ENCODE data around the gene PIGL. TPM values are rescaled to one million over a fixed set of nuclear protein-coding genes. Genes with fewer than 3 reads are reported as not detected.

Gene PIGL
- total RNA-seq, 3 donors from 2014 or later, result 54.6 to 76.2 (median 68.8) TPM

DNA sequence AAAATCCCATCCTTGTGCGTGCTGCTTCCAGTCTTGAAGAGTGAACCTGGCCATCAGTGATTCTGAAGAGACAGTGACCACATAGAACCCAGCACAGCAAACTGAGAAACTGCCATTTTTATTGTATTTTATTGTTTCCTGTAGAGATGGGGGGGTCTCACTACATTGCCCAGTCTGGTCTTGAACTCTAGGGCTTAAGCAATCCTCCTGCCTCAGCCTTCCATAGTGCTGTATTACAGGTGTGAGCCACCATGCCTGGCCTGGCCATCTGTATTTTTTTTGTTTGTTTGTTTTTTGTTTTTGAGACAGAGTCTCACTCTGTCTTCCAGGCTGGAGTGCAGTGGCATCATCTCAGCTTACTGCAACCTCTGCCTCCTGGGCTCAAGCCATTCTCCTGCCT is 122.4 kb downstream of the PIGL start:
- Histone ChIP-seq H3K27ac (no peak overlapping the region), H3K9me3 (no peaks in the 10 kb centered on the region), H3K4me1 (no peaks in the 10 kb centered on the region), H3K4me3 (no peak overlapping the region), H3K27me3 (no peaks in the 10 kb centered on the region), H3K36me3 (peaks cover 6% of the 10 kb centered on the region)
- TF ChIP-seq CTCF (IDR thresholded peaks at IDR 0.05), result no peak
- TF ChIP-seq POLR2AphosphoS5 (IDR thresholded peaks at IDR 0.05), result no peak
- no peak for TF ChIP-seq POLR2A (IDR thresholded peaks at IDR 0.05)
- DNase-seq (ENCODE audit: low spot score in 2 of 2), result no peak
- intact Hi-C loops (cut with DNase I; ENCODE audit: low total_unique reads), result no loop called here

DNA sequence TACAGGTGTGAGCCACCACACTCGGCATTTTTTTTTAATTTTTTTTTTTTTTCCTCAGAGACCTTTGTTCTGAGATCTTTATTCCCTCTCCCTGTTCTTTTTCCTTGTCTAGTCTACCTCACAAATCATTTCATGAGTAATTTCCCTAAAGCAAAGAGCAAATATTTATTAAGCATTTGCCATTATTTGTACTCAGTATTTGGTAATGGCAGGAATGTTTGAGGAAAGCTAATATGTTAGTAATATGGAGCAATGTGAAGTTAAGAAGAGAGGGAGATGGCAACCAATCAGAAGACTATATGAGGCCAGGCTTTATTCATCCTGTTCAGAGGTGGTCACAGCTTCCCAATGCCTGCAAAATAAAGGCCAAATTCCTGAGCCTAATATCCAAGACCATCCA is 122.9 kb downstream of the PIGL start:
- no peaks in the 10 kb centered on the region for H3K27me3 ChIP-seq
- no peaks in the 10 kb centered on the region for H3K4me1 ChIP-seq
- no peak for DNase-seq (ENCODE audit: low spot score in 2 of 2)
- peaks cover 6% of the 10 kb centered on the region for H3K36me3 ChIP-seq
- no peak overlapping the region for H3K4me3 ChIP-seq
- TF ChIP-seq POLR2A (IDR thresholded peaks at IDR 0.05) (no peak), POLR2AphosphoS5 (IDR thresholded peaks at IDR 0.05) (no peak), CTCF (IDR thresholded peaks at IDR 0.05) (no peak)
- intact Hi-C loops (cut with DNase I; ENCODE audit: low total_unique reads), result no loop called here
- H3K9me3 ChIP-seq, result no peaks in the 10 kb centered on the region
- H3K27ac ChIP-seq, result no peak overlapping the region

DNA sequence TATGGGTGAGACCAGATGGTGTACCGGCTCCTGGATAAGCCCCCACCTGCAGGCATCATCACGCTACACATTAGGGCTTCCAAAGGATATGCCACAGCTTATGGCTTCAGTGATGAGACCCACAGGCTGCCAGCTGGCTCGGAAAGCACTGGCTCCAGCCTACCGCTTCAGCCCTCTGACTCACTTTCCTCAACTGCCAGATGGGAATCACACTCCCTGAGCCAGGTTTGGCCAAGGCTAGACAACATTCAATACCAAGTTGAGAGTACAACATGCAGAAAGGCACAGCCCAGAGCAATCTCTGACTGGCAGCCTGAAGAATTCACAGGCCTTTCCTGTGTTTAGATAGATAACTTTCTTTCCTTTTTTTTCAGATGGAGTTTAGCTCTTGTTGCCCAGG is 126.0 kb downstream of the PIGL start:
- Histone ChIP-seq H3K4me1 (no peaks in the 10 kb centered on the region), H3K9me3 (no peaks in the 10 kb centered on the region), H3K27me3 (no peaks in the 10 kb centered on the region), H3K4me3 (no peak overlapping the region), H3K27ac (no peak overlapping the region), H3K36me3 (peaks cover 6% of the 10 kb centered on the region)
- no peak for DNase-seq (ENCODE audit: low spot score in 2 of 2)
- no peak for TF ChIP-seq POLR2AphosphoS5 (IDR thresholded peaks at IDR 0.05)
- intact Hi-C loops (cut with DNase I; ENCODE audit: low total_unique reads), result no loop called here

DNA sequence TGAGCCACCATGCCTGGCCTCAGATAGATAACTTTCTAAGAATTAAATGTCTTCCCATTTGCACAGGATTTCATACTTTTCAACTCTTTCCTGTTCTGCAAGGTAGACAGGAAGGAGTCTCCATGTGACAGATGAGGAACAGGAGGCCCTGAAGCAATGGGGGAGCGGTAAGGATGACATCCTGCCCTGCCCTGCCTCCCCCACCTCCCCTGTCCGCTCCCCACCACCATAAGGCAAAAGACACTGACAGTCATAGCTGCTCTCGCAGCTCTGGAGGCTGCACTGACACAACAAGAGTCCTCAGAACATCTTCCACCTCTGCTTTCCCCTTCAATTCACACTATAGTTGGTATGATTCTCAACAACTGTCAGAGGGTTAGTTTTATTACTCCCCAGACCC is 126.6 kb downstream of the PIGL start:
- Histone ChIP-seq H3K4me1 (no peaks in the 10 kb centered on the region), H3K4me3 (no peak overlapping the region), H3K27ac (no peak overlapping the region), H3K36me3 (peaks cover 6% of the 10 kb centered on the region), H3K27me3 (no peaks in the 10 kb centered on the region), H3K9me3 (no peaks in the 10 kb centered on the region)
- intact Hi-C loops (cut with DNase I; ENCODE audit: low total_unique reads), result no loop called here
- no peak for TF ChIP-seq POLR2AphosphoS5 (IDR thresholded peaks at IDR 0.05)
- TF ChIP-seq POLR2A (IDR thresholded peaks at IDR 0.05), result no peak
- no peak for DNase-seq (ENCODE audit: low spot score in 2 of 2)

DNA sequence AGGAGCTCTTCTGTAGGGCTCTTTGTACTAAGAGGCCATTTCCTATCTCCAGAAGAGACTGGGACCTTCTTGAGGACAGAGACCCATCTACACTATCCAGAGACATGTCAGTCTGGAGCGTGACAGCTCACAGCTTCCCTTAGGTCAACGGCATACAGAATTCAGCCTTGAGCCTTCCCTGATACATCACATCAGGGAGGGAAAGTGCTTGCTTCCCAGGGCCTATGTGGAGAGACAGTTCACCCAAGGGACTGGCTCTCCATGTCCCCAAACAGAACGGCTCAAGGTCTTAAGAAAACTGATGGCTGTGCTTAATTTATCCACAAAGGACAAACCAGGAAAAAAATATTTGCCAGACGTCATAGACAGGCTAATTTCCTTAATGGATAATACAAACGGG is 128.6 kb downstream of the PIGL start:
- H3K36me3 ChIP-seq, result peaks cover 6% of the 10 kb centered on the region
- no peak for DNase-seq (ENCODE audit: low spot score in 2 of 2)
- no peaks in the 10 kb centered on the region for H3K27me3 ChIP-seq
- H3K4me1 ChIP-seq, result no peaks in the 10 kb centered on the region
- H3K4me3 ChIP-seq, result no peak overlapping the region
- TF ChIP-seq POLR2AphosphoS5 (IDR thresholded peaks at IDR 0.05), result no peak
- TF ChIP-seq POLR2A (IDR thresholded peaks at IDR 0.05), result no peak
- TF ChIP-seq CTCF (IDR thresholded peaks at IDR 0.05), result no peak
- H3K9me3 ChIP-seq, result no peaks in the 10 kb centered on the region
- H3K27ac ChIP-seq, result no peak overlapping the region
- intact Hi-C loops (cut with DNase I; ENCODE audit: low total_unique reads), result no loop called here

GRCh38 chr17:16346721-16347271 is 129.8 kb downstream of the PIGL start:
- Histone ChIP-seq H3K9me3 (no peaks in the 10 kb centered on the region), H3K27ac (no peak overlapping the region), H3K4me3 (no peak overlapping the region), H3K27me3 (no peaks in the 10 kb centered on the region), H3K36me3 (peaks cover 6% of the 10 kb centered on the region), H3K4me1 (no peaks in the 10 kb centered on the region)
- TF ChIP-seq POLR2A (IDR thresholded peaks at IDR 0.05) (no peak), CTCF (IDR thresholded peaks at IDR 0.05) (no peak), POLR2AphosphoS5 (IDR thresholded peaks at IDR 0.05) (no peak)
- intact Hi-C loops (cut with DNase I; ENCODE audit: low total_unique reads), result no loop called here
- no peak for DNase-seq (ENCODE audit: low spot score in 2 of 2)

Measured in breast epithelium (tissue), 4 donors.